HG03045 (cell line): ENCODE measurements around the gene UNC5B.
"Not testable (repeated sequence)": the region's sequence is repeated elsewhere in the genome, so short reads cannot be mapped to it uniquely, and the experiment has no call there.

Source experiments
- ATAC-seq: cut with Tn5 transposase; IDR thresholded peaks from one replicate; pipeline ENCODE4 v1.9.1; 2021; ENCODE audit warnings: mild to moderate bottlenecking, moderate library complexity; ENCODE audit not compliant: unreplicated experiment

The UNC5B gene

GRCh38 chr10:71266147-71266917 lies 54.0 kb downstream of the UNC5B start:
- ATAC-seq, result no peak

GRCh38 chr10:71266918-71267442 lies 54.6 kb downstream of the UNC5B start:
- no peak for ATAC-seq

GRCh38 chr10:71267508-71268240 lies 55.3 kb downstream of the UNC5B start:
- no peak for ATAC-seq

GRCh38 chr10:71268247-71268691 lies 55.9 kb downstream of the UNC5B start:
- ATAC-seq, result no peak

GRCh38 chr10:71268758-71269157 lies 56.4 kb downstream of the UNC5B start:
- no peak for ATAC-seq

DNA sequence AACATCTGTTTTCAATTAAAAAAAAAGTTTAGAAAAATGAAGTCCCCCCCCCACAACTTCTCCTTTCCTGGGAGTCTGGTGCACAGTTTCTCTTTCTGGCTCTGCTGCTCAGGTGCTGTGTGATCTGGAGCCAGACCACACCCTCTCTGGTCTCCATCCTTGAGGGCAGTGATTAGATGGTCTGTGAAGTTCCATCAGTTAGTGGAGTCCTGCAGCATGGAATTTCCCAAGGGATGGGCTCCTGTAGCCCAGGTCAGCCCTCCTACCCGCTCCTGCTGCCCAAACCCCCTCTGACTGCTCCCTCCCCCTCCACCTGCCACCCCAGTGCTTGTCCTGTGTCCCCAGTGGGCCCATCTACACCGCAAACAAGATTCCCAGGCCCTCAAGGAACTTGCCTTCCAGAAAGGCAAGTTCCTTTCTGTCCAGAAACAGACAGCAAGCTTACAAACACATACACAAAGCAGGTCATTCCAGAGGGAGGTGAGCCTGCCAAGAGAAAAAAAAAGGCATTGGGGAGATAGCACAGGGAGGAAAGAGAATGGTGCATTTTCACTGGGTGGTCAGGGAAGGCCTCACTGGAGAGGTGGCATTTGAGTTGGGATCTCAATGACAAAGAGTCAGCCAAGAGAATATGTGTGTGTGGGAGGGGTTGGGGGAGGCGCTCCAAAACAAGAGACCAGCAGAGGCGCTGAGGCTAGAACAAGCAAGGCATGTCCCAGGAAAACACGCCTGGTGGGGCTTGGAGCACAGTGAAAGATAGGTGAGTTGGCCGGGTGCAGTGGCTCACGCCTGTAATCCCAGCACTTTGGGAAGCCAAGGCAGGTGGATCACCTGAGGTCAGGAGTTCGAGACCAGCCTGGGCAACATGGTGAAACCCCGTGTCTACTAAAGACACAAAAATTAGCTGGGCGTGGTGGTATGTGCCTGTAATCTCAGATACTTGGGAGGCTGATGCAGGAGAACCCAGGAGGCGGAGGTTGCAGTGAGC lies 57.2 kb downstream of the UNC5B start:
- no peak for ATAC-seq

DNA sequence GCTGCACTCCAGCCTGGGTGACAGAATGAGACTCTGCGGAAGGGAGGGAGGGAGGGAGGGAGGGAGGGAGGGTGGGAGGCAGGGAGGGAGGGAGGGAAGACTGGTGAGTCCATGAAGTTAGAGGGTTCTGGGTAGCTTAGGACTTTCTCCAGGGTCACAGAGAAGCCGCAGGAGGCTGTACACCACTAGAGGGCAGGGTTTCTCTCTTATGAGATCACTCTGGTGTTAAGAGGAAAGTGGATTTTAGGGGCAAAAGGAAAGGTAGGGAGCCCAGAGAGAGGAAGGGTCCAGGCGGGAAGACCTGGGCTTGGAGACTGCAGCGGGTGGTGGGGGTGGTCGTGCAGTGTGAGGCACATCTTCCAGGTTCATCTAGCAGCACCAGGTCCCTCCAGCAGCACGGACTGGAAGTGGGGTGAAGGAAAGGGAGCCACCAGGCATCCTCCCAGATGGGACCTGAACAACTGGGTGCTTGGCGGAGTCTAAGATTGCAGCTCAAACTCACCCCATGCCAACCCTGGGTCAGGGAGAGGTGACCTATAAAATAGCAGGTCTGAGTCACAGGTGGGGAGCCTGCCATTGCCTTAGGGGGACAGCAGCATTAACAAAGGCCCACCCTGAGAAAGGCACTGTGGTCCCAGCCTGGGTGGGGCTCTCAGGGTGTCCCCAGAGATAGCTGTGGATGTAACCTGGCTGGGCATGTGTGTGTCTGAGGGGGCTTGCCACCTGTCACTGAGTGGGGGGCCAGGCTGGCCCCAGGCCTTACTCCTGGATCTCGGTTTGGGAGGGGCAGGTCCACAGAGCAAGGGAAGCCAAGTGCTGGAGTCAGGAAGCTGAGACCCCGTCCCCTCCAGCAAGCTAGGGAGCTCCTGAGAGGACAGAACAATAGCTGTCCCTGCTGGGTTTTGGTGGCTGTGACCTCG lies 58.2 kb downstream of the UNC5B start:
- ATAC-seq, result no peak

DNA sequence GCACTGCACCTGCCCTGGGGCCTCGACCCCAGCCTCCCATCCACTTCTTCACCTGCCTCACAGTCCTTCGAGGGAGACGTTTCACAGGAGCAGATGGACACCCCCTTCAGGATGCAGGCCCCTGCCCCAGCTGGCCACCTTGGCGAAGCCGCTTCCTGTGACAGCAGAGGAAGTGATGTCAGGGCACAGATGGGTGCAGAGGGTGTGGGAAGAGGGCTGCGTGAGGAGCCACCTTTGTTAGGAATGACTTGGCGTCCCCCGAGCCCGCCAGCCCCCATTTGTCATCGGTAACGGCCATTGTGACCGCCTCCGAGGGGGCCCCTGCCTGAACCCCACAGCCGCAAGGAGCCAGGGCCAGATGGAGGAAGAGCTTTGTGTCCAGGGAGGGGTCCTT lies 59.3 kb downstream of the UNC5B start:
- no peak for ATAC-seq

DNA sequence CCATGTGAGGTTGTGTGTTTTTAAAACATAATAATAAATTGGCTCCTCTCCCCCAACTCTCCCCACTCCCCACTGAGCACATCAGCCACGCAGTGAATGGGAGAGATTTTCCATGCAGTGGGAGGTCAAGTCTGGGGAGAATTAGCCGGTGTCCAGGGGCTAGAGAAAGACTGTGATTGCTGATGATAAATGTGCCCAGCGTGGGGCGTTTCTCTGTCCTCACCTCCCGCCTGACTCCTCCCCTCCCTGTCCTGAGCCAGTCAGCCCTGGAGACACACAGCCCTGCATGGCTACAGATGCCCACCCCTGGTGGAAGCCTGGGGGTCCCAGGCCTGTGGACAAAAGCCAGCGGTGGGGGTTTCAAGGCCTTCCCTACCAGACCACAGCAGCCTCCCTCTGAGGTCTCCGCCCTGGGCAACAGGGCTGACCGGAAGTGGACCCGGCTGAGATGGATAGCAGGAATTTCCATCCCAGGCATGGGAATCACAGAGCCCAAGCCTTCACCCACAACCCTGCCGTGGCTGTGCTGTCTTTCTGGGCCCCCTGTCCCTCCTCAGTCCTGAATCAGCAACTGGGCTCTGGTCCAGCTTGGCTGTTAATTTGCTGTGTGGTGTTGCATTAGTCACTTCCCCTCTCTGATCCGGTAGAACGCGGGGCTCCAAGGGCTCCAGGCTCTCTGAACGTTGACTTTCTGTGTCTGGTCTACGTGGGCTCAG lies 59.8 kb downstream of the UNC5B start:
- ATAC-seq, result no peak

DNA sequence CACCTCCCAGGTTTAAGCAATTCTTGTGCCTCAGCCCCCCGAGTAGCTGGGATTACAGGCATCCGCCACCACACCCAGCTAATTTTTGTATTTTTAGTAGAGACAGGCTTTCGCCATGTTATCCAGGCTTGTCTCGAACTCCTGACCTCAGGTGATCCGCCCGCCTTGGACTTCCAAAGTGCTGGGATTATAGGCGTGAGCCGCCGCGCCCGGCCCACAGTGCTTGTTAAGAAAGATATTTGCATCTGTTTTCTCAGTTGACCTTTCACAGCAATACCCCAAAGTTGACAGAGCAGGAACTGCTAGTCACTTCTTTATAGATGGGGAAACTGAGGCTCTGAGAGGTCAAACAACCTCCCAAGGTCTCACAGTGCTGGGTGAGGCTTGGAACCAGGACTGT lies 60.6 kb downstream of the UNC5B start:
- ATAC-seq, result not testable (repeated sequence)

- no peak for ATAC-seq
These were observed 61.1 kb downstream of the UNC5B start for GRCh38 chr10:71273506-71273905.

DNA sequence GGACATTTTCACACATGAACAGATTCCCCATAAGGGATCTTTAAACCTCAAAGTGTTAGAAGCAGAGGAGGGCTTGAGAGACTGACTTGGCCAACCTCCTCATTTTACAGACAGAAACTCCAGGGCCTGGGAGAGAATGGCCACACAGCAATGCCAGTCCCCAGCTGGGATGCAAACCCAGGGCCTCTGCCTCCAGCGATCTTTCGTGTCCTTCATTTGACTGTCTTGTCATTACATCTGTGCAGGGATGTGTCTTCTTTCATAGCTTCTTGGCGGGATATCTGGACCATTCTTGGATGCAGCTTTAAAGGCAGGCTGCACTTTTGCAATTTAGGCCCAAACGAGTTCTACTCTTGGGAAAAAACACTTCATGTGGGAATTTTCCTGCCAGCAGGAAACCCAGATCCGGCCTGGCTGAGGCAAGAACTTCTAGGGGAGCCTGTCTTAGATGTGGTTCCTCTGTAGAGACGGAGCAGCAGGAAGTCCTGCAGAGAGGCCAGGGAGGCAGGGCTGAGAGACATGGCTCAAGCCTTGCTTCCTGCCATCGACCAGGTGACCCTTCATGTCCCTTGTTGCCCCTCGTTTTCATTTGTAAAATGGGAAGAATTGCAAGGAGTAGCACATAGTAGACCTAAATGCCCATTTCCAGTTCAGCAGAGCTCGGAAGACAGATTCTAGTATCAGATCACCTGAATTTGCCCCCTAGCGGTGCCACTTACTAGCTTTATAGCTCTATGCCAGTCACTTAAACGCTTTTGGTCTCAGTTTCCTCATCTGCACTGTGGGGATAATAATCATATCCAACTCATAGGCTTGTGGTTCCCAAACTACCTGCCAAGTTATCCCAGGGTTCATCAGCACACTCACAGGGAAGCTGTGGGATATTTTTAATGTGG lies 62.8 kb downstream of the UNC5B start:
- no peak for ATAC-seq

DNA sequence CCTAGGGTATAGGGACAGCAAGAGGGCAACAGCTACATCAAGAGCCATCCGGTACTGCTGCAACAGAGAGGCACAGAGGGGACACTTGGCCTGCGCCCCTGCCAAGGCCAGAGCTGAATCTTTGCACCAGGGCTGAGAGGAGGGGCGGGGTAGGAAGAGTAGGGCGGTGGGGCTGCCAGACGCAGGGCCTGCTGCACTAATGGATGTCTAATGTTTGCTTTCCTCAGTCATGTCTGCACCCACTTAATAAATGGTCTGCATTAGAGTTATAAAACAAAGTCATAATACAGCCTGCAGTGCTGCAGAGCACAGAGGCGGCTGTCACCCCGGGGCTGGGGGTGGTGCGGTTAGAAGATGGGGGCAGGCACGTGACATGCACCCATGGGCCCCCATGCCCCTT lies 64.5 kb downstream of the UNC5B start:
- no peak for ATAC-seq

DNA sequence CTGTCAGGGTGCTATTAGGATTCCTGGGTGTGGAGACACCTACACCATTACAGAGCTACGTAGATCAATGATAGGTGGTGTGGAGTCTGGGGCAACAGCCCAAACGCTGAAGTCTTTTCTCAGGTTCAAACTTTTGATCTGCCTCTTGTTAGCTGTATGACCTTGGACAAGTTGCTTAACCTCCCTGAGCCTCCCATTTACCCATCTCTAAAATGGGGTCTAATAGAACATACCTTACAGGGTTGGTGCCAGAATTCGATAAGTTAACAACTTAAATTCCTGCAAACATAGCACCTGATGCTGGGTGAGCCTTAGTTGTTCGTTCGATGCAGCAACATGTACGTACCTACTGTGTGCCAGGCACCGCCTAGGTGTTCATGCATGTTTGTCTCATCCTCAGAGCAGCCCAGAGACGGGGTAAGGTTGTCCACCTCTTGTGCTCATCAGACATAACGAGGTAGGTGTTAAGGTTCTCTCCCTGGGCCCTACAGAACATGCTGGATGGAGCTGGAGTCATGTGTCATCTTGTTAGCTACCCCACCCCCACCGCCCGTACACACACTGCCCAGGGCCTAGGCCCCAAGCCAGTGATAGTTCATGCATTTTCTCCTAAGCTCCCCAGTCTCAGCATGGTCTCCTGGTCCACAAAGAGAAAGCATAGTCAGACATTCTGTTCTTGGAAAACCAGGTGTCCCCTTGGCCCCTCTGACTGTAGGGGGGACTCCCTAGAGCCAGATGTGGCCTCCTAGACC lies 65.7 kb downstream of the UNC5B start:
- ATAC-seq, result no peak

DNA sequence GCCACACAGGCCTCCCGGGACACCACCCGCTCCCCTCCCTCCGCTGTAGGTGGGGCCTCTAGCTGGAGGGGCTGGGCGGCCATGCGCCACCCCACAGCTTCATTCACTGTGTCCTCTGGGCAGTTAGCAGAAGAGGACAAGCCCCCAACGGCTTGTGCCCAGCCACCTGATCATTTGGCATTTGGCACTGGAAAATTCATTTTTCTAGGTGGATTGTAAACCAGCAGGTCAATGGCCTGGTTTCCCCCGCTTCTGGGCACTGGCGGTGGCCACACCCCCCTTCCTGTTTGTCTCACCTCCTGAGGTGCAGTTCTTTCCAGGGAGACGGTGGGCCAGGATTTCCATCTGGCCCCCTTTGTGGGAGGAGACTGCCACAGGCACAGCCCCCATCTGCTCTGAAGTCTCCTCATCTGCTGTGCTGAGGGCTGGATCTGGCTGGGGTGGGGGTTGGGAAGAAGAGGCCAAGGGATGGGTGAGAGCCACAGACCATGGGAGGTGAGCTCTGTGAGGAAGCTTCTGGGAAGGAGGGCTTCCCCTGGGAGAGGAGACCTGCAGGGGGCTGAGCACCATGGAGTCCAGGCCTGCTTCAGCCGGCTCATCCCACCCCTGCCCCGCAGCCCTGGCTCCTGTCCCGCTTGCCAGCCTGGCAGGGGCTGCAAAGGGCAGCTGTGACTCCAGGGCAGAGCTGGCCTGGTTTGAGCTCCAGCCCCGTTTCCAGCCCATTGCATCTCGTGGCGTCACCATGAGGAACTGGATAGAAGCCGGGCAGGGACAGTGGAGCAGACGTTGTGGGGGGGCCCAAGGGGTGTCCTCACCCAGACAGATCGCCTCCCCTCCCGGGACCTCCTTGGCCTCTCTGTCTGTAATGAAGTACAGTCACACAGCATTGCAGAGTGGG lies 66.6 kb downstream of the UNC5B start:
- ATAC-seq, result no peak

- ATAC-seq, result no peak
These were observed 67.3 kb downstream of the UNC5B start for GRCh38 chr10:71279590-71280170.
